Transverse colon (tissue), 4 donors: ENCODE measurements around the gene TAF1C.

Experiments
- POLR2A ChIP-seq: fragments of 450-650 bp; IDR thresholded peaks from one replicate; pipeline ENCODE4 v1.6.1; 2016; ENCODE audit warnings: antibody characterized with exemption, mild to moderate bottlenecking, moderate library complexity
- POLR2AphosphoS5 ChIP-seq, 3 donors: sonication (generic); formaldehyde crosslinking; IDR thresholded peaks; one replicate each; pipeline ENCODE4 v1.6.1; 2016; ENCODE audit warnings: antibody characterized with exemption in 3 of 3
- TF ChIP-seq, protein P1 (sequence below), 5 experiments: fragments of 200-600 bp in 3 of 5; fragments of 450-650 bp in 2 of 5; sonication (generic) in 3 of 5; IDR thresholded peaks; 1 replicate in 2 of 5; 2 replicates in 3 of 5; pipeline ENCODE4 v1.5.1; 2016 to 2017; ENCODE audit warnings: antibody characterized with exemption in 5 of 5, inconsistent platforms in 3 of 5, mild to moderate bottlenecking in 2 of 5, moderate library complexity in 1 of 5

DNA sequence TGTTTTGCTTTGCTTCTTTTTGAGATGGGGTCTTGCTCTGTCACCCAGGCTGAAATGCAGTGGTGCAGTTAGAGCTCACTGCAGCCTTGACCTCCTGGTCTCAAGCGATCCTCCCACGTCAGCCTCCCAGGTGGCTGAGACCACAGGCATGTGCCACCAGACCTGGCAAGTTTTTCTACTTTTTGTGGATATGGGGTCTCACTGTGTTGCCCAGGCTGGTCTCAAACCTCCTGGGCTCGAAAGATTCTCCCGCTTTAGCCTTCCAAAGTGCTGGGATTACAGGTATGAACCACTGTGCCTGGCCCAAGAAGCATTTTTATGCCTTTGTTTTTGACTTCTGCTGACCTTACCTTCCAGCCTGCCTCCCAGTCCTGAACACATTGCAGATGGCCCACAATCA is 31.6 kb downstream of the TAF1C start:
- TF ChIP-seq POLR2AphosphoS5 (IDR thresholded peaks at IDR 0.05) (no peak), POLR2A (no peak)
- TF ChIP-seq, protein P1, sequence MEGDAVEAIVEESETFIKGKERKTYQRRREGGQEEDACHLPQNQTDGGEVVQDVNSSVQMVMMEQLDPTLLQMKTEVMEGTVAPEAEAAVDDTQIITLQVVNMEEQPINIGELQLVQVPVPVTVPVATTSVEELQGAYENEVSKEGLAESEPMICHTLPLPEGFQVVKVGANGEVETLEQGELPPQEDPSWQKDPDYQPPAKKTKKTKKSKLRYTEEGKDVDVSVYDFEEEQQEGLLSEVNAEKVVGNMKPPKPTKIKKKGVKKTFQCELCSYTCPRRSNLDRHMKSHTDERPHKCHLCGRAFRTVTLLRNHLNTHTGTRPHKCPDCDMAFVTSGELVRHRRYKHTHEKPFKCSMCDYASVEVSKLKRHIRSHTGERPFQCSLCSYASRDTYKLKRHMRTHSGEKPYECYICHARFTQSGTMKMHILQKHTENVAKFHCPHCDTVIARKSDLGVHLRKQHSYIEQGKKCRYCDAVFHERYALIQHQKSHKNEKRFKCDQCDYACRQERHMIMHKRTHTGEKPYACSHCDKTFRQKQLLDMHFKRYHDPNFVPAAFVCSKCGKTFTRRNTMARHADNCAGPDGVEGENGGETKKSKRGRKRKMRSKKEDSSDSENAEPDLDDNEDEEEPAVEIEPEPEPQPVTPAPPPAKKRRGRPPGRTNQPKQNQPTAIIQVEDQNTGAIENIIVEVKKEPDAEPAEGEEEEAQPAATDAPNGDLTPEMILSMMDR (IDR thresholded peaks at IDR 0.05), result no peak
